ENCODE results near the gene YTHDC1.

Gene YTHDC1

DNA sequence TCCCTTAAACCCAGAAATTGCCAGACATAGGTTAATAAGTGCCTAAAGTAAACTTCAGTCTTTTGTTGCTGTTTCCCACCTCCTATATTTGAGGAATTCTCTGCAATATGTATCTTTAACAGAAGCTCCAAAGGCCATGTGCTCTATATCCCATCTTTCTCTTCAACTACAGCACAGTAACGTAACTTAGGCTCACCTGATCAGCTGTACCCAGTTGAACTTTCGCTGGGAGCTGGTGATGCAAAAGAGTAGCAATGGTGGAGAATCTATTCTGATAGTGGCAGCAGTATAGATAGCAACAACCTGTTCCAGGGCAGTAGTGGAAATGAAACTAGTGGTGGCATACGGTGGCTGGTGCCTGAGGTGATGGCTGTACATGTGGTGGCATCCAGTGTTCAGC is 33.2 kb upstream of the YTHDC1 start:
- CTCF ChIA-PET, result no interaction called here
- Histone ChIP-seq H3K27ac (ENCODE audit: extremely low read depth, low read depth, low read length) (no peak overlapping the region), H3K9me3 (ENCODE audit: control insufficient read depth, insufficient read depth, low read depth, low read length) (no peaks in the 10 kb centered on the region), H3K36me3 (ENCODE audit: control insufficient read depth in 2 of 2, insufficient read depth in 1 of 2, low read length in 2 of 2) (no peaks in the 10 kb centered on the region), H3K4me1 (ENCODE audit: control insufficient read depth, insufficient read depth, low read length) (no peaks in the 10 kb centered on the region), H3K4me3 (ENCODE audit: low read depth, low read length) (no peak overlapping the region)
- TF ChIP-seq KLF8 (tag by site-specific recombination; IDR thresholded peaks at IDR 0.05) (no peak), ZNF830 (tag by site-specific recombination; IDR thresholded peaks at IDR 0.05; ENCODE audit: low read depth) (no peak), ZNF530 (tag by site-specific recombination; IDR thresholded peaks at IDR 0.05; ENCODE audit: low read depth) (no peak), ZNF76 (tag by site-specific recombination; IDR thresholded peaks at IDR 0.05; ENCODE audit: borderline replicate concordance, low read depth) (no peak), ZNF529 (tag by site-specific recombination; IDR thresholded peaks at IDR 0.05; ENCODE audit: insufficient replicate concordance) (no peak), ZNF621 (tag by site-specific recombination; IDR thresholded peaks at IDR 0.05) (no peak), ZFP37 (tag by site-specific recombination; IDR thresholded peaks at IDR 0.05) (no peak), ZNF843 (tag by site-specific recombination; IDR thresholded peaks at IDR 0.05) (no peak), ZNF501 (tag by site-specific recombination; IDR thresholded peaks at IDR 0.05) (no peak), ZNF677 (tag by site-specific recombination; IDR thresholded peaks at IDR 0.05) (no peak), ZNF214 (tag by site-specific recombination; IDR thresholded peaks at IDR 0.05; ENCODE audit: borderline replicate concordance) (no peak), ZNF560 (tag by site-specific recombination; IDR thresholded peaks at IDR 0.05; ENCODE audit: borderline replicate concordance) (no peak), ZNF596 (tag by site-specific recombination; IDR thresholded peaks at IDR 0.05) (no peak)
- TF ChIP-seq, protein P1, sequence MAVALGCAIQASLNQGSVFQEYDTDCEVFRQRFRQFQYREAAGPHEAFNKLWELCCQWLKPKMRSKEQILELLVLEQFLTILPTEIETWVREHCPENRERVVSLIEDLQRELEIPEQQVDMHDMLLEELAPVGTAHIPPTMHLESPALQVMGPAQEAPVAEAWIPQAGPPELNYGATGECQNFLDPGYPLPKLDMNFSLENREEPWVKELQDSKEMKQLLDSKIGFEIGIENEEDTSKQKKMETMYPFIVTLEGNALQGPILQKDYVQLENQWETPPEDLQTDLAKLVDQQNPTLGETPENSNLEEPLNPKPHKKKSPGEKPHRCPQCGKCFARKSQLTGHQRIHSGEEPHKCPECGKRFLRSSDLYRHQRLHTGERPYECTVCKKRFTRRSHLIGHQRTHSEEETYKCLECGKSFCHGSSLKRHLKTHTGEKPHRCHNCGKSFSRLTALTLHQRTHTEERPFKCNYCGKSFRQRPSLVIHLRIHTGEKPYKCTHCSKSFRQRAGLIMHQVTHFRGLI (tag by site-specific recombination; IDR thresholded peaks at IDR 0.05), result no peak
- POLR2A ChIA-PET, result no interaction called here

- ChIA-PET POLR2A (no interaction called here), CTCF (interaction anchor here (0.7 kb wide), 2 partner anchors 18 to 185 kb away, joined by 4 to 5 read pairs; no protein-coding TSS in a partner anchor)
- no peaks in the 10 kb centered on the region for H3K36me3 ChIP-seq (ENCODE audit: control insufficient read depth in 2 of 2, insufficient read depth in 1 of 2, low read length in 2 of 2)
- TF ChIP-seq ZNF658 (tag by site-specific recombination; IDR thresholded peaks at IDR 0.05) (no peak), ZNF529 (tag by site-specific recombination; IDR thresholded peaks at IDR 0.05; ENCODE audit: insufficient replicate concordance) (no peak), ZFP3 (tag by site-specific recombination; IDR thresholded peaks at IDR 0.05; ENCODE audit: low read depth) (no peak), ZXDB (tag by site-specific recombination; IDR thresholded peaks at IDR 0.05) (no peak), ZNF623 (tag by site-specific recombination; IDR thresholded peaks at IDR 0.05) (no peak), GLIS1 (tag by site-specific recombination; IDR thresholded peaks at IDR 0.05) (no peak), ZNF624 (tag by site-specific recombination; IDR thresholded peaks at IDR 0.05) (no peak), ZNF48 (tag by site-specific recombination; IDR thresholded peaks at IDR 0.05) (no peak), ZNF518A (tag by site-specific recombination; conservative IDR thresholded peaks at IDR 0.05; ENCODE audit: low read depth) (no peak), ZNF37A (tag by site-specific recombination; IDR thresholded peaks at IDR 0.05) (no peak), GLI4 (tag by site-specific recombination; IDR thresholded peaks at IDR 0.05) (no peak), SP3 (tag by site-specific recombination; IDR thresholded peaks at IDR 0.05) (no peak)
- no peaks in the 10 kb centered on the region for H3K9me3 ChIP-seq (ENCODE audit: control insufficient read depth, insufficient read depth, low read depth, low read length)
- no peak overlapping the region for H3K4me3 ChIP-seq (ENCODE audit: low read depth, low read length)
- H3K4me1 ChIP-seq (ENCODE audit: control insufficient read depth, insufficient read depth, low read length), result no peaks in the 10 kb centered on the region
- H3K27ac ChIP-seq (ENCODE audit: extremely low read depth, low read depth, low read length), result no peak overlapping the region
These were observed 28.3 kb upstream of the YTHDC1 start for GRCh38 chr4:68378226-68378625.
